Loucy (cell line): ENCODE data around the gene DHRS13.

ENCODE experiments used
- EZH2phosphoT487 ChIP-seq: fragments of 200-600 bp; IDR thresholded peaks from 2 replicates; pipeline ENCODE4 v1.6.1; 2018; ENCODE audit warnings: antibody characterized with exemption, mild to moderate bottlenecking, moderate library complexity, borderline replicate concordance
- TF ChIP-seq, protein P1 (sequence below): fragments of 200-600 bp; sonication (generic); conservative IDR thresholded peaks from 2 replicates; pipeline ENCODE4 v1.5.1; 2014; ENCODE audit warnings: mild to moderate bottlenecking, antibody characterized with exemption, low read length

DNA sequence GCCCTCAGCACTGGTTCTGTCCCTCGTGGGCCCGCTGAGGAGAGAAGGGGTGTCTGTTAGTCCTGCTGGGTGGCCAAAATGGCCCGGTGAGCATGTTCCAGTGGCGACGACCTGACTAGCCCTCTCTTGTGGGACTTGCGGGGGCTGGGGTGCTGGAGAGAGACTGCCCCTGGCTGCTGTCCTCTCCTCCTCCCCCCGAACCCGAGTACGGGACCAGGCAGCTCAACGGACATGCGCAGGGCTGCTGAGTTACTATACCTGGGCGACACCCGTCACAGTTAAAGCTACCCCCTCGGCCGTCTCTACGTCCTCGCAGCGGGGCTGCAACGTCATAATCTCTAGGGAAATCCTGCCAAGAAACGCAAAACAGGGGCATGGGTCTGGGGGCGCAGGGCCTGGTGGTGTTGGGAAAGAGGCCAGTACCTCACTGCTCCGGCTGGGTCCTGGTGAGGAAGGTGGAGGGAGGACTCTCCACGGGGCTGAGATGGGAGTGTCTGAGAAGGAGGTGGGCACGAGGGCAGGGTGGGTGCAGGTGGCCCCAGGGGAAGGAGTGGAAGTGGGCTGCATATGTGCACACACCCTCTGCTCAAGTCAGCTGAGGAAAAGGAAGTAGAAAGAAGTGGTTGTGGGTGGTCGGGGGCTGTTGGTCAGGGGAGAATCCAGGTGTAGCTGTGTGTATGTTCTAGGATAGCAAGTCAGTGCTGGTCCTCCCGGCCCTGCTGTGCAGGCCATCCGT lies 18.7 kb downstream of the DHRS13 start:
- TF ChIP-seq, protein P1, sequence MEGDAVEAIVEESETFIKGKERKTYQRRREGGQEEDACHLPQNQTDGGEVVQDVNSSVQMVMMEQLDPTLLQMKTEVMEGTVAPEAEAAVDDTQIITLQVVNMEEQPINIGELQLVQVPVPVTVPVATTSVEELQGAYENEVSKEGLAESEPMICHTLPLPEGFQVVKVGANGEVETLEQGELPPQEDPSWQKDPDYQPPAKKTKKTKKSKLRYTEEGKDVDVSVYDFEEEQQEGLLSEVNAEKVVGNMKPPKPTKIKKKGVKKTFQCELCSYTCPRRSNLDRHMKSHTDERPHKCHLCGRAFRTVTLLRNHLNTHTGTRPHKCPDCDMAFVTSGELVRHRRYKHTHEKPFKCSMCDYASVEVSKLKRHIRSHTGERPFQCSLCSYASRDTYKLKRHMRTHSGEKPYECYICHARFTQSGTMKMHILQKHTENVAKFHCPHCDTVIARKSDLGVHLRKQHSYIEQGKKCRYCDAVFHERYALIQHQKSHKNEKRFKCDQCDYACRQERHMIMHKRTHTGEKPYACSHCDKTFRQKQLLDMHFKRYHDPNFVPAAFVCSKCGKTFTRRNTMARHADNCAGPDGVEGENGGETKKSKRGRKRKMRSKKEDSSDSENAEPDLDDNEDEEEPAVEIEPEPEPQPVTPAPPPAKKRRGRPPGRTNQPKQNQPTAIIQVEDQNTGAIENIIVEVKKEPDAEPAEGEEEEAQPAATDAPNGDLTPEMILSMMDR = no peak
- TF ChIP-seq EZH2phosphoT487 = no peak
